T-helper 1 cell (primary cell): ENCODE results near the gene FGB.
"Not testable (repeated sequence)": the region's sequence is repeated elsewhere in the genome, so short reads cannot be mapped to it uniquely, and the experiment has no call there.

Experiments
- DNase-seq, 5 donors: peaks; one replicate each; pipeline ENCODE4 v3.0.0-alpha.2; 2012 to 2020

FGB gene

GRCh38 chr4:154566639-154567204 lies 3.9 kb downstream of the FGB start:
- no peak for DNase-seq

DNA sequence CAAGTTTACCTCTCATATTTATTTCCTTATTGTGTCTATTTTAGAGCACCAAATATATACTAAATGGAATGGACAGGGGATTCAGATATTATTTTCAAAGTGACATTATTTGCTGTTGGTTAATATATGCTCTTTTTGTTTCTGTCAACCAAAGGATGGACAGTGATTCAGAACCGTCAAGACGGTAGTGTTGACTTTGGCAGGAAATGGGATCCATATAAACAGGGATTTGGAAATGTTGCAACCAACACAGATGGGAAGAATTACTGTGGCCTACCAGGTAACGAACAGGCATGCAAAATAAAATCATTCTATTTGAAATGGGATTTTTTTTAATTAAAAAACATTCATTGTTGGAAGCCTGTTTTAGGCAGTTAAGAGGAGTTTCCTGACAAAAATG lies 6.2 kb downstream of the FGB start:
- no peak for DNase-seq

DNA sequence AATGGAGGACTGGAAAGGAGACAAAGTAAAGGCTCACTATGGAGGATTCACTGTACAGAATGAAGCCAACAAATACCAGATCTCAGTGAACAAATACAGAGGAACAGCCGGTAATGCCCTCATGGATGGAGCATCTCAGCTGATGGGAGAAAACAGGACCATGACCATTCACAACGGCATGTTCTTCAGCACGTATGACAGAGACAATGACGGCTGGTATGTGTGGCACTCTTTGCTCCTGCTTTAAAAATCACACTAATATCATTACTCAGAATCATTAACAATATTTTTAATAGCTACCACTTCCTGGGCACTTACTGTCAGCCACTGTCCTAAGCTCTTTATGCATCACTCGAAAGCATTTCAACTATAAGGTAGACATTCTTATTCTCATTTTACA lies 6.8 kb downstream of the FGB start:
- DNase-seq = no peak

DNA sequence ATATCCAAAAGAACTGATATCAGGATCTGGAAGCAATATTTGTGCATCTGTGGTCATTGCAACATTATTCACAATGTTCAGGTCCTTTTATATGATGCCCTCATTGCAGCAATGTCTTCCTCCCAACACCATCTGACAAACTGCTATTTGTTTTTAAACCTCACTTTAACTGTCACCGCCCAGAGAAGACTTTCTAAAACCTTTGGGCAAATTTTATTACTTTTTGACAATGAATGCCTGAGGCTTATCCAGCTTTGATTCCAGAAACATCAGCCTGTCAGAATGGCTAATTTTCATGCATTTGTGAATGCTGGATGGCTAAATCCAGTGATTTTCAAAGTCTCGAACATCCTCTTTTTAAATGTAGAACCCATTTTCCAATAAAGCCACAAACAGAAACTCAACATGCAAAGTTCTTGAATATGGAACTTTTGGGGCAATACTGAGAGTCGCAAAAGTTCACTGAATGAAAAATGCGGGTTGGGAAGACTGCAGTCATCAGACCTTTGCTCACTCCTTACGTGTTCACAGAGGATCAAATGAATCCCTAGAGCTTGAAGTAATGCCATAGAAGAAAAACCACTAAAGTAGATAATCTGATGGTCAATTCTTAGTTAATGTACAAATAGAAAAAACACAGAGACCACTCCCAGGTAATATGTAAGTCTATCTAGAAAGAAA lies 10.5 kb downstream of the FGB start:
- DNase-seq = no peak

DNA sequence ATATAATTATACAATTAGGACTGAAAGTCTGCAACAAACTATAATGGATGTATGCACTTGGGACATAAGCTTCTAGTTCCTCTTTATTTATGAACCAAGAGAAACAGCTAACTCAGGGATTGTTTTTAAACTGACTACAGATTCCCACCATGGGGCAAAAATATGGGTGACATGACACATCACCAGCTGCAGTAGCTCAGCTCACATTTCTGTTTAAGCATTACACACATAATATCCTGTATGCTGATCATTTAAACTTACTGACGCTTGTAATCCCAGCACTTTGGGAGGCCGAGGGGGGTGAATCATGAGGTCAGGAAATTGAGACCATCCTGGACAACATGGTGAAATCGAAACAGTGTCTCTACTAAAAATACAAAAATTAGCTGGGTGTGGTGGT lies 11.5 kb downstream of the FGB start:
- DNase-seq = no peak

DNA sequence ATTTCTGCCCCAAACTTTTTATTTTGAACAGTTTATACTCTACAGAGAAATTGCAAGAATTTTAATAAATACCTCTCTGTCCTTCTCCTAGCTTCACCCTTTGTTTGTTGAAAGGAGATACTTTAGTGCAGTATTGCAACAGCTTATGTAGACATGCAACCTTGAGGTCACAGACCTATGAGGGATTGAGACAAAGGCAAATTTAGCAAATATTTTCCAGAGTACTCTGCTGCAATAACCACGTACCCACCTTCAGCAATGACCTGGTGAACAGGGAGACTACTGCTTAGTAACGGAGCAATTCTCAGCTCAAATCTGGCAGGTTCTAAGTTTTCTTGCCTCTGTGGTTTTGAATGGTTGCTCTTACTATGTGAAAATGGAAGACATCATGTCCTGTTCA lies 14.5 kb downstream of the FGB start:
- no peak for DNase-seq

DNA sequence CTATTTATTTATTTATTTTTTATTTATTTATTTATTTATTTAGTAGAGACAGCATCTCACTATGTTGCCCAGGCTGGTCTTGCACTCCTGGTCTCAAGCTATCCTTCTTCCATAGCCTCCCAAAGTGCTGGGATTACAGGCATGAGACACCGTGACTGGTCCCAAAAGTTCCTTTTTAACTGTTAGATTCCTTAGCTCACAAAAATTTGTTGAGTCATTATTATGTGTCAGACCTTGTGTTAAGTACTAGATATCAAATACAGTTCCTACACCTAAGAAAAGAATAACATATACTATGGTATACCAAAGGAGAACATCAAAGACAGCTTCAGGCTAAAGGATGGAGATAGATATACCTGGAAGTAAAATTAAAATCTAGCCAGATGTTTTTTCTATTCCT lies 16.1 kb downstream of the FGB start:
- no peak for DNase-seq

DNA sequence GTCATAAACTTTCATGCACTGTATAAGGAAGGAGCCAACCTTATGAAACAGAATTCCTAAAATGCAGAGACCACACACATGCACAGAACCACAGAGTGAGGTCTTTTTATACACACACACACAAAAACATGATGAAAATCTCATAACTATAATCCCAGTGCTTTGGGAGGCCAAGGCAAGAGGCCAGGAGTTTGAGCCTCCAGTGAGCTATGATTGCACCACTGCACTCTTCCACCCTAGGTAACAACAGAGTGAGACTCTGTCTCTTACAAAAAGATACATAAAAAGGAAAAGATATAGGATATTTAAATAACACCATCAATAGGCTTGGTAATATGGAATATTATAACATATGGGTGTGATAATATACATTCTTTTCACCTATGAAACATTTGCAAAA lies 17.1 kb downstream of the FGB start:
- no peak for DNase-seq

- no peak for DNase-seq
Observed at GRCh38 chr4:154582723-154583122, 19.9 kb downstream of the FGB start.

- DNase-seq = no peak
Observed at GRCh38 chr4:154583230-154583629, 20.4 kb downstream of the FGB start.

DNA sequence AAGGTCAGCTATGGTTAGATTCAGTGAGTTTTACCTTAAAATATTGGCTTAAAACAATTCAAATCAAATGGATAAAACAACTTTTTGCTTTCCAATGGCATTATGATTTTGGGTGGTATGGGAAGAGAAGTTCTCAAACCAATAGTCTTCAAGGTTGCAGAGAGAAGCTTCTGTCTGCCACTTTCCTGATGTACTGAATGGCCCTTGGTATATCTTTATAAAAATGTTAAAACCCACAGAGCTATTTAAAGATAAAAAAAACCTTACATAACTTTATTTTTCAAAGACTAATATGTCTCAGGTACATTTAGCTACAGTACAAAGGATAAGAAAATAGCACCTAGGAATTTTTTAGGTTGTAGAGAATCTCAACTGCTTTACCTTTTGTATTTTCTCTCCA lies 20.9 kb downstream of the FGB start:
- no peak for DNase-seq

GRCh38 chr4:154584259-154584658 lies 21.4 kb downstream of the FGB start:
- DNase-seq = no peak

- no peak for DNase-seq
Observed at GRCh38 chr4:154585369-154586018, 22.7 kb downstream of the FGB start.

DNA sequence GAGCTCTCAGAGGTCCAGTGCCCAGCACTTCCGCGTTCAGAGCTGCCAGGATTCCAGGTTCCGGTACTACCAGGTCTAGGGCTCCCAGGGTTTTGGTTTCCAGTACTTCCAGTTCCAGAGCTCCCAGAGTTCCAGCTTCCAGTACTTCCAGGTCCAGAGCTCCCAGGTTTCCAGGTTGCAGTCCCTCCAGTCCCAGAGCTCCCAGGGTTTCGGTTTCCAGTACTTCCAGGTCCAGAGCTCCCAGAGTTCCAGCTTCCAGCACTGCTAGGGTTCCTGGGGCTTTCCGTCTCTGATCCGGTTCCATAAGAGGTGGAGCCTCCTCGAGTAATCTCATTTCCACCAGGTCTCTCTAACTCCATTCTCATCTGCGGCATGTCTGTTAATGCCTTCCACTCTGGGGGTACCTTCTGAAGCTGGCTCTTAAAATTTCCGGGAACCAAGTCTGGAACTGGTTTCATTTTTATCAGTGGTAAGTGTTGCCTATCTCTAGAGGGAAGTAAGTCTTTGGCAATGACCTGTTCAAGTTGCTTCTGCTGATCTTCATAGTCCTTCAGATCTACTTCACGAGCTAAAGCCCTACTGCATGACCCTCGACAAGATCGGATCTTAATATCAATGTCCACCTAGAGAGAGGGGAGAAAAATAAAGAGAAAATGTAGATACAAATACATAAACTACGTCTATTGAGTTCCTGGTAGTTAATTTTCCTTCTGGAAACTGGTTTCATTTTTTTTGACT lies 23.7 kb downstream of the FGB start:
- DNase-seq = no peak

DNA sequence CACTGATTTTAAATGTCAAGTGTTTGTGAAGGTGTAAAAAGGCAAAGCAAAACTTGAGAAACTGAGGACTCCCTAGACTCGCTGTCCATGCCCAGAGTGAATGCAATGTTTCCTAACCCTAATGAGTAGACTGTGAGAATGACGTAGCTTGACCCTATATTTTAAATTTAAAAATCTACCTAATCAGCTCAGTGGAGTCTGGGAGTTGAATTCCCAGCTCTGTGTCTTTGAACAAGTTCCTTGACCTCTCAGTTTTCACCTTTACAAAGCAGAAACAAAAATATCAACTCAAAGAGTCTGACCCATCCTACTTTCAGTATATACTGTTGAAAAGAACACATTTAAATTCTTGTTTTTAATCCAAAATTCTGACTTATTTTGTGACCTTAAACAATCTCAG lies 25.4 kb downstream of the FGB start:
- no peak for DNase-seq

- no peak for DNase-seq
Observed at GRCh38 chr4:154589296-154590197, 26.7 kb downstream of the FGB start.

- no peak for DNase-seq
Observed at GRCh38 chr4:154590329-154591006, 27.7 kb downstream of the FGB start, which contains the start of gene FGA. Gene FGA, minus strand, starts transcription at chr4:154590742. Its CDS starts 55 bp downstream, at chr4:154590687.

GRCh38 chr4:154591890-154592289 lies 29.1 kb downstream of the FGB start:
- no peak for DNase-seq

- DNase-seq = no peak
Observed at GRCh38 chr4:154593868-154594267, 31.1 kb downstream of the FGB start.

DNA sequence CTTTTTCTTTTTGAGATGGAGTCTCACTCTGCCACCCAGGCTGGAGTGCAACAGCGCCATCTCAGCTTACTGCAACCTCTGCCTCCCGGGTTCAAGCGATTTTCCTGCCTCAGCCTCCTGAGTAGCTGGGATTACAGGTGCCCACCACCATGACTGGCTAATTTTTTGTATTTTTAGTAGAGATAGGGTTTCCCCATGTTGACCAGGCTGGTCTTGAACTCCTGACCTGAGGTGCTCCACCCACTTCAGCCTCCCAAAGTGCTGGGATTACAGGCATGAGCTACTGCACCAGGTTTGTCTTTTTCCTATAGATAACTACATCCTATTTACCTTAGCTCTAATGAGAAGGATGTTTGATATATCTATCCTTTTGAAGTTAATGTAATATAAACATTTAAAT lies 31.5 kb downstream of the FGB start:
- not testable (repeated sequence) for DNase-seq

DNA sequence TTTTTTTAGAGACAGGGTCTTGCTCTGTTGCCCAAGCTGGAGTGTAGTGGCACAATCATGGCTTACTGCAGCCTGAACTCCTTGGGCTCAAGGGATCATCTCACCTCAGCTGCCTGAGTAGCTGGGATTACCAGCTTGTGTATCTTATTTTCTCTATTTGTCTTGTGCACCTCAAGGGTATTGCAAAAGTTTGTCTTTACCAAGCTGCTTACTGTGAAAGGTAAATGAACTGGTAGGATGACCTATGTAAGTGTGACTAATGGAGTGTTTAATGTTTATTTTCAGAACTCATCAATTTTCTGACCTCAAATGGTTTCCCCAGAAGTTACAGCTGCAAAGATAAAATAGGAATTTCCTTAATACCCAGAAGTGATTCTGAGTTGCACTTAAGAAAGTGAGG lies 33.0 kb downstream of the FGB start:
- no peak for DNase-seq

DNA sequence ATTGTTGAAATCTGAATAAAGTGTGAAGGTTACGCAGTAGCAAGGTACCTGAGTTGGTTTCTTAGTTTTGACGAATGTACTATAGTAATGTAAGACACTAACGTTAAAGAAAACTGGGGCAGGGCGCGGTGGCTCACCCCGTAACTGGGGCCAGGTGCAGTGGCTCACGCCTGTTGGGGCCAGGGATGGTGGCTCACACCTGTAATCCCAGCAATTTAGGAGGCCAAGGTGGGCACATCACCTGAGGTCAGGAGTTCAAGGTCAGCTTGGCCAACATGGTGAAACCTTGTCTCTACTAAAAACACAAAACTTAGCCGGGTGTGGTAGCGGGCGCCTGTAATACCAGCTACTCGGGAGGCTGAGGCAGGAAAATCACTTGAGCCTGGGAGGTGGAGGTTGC lies 34.5 kb downstream of the FGB start:
- not testable (repeated sequence) for DNase-seq
